ENCODE results near the gene OSBPL9. TPM values are rescaled to one million over a fixed set of nuclear protein-coding genes. Genes with fewer than 3 reads are reported as not detected.
A peak's percentile ranks its signal among the peaks of the same experiment; 100 is the strongest.

Gene OSBPL9
- total and polyA plus RNA-seq, 4 donors: 42.8 to 121 (median 78.8) TPM

DNA sequence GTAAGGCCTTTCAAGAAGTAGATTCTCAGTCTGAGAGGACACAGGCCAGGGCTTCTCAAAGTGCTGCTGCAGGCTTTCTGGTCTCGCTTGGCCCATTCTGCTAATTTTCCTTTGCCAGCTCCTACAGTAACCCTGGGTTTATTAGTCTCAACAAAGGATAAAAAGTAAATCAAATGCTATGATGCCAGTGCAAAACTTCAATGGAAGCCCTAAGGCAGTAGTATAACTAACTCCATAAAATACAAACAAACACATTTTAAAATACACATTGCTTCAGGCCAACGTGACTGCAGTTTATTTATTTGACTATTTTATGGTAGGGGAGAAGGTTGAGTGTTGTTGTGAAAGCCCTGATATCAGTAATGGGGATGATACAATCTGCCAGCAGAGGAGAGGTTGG is 172.0 kb downstream of the OSBPL9 start:
- ATAC-seq (ENCODE audit: low FRiP score) (no peak), DNase-seq (no peak)
- Histone ChIP-seq H3K27ac (ENCODE audit: low read depth in 1 of 2, low read length in 2 of 2) (no peak overlapping the region), H3K36me3 (ENCODE audit: control insufficient read depth in 1 of 2, insufficient read depth in 2 of 2, low read length in 1 of 2) (peaks cover 19 to 22% of the 10 kb centered on the region in 2 donors), H3K9me3 (ENCODE audit: control insufficient read depth, low read length) (no peaks in the 10 kb centered on the region), H3K27me3 (ENCODE audit: control insufficient read depth in 1 of 2, insufficient read depth in 2 of 2, low read length in 1 of 2) (no peaks in the 10 kb centered on the region), H3K4me1 (ENCODE audit: control insufficient read depth in 1 of 2, insufficient read depth in 2 of 2, low read length in 2 of 2) (no peaks in the 10 kb centered on the region), H3K4me3 (ENCODE audit: low read length in 2 of 2) (no peak overlapping the region)
- 59 to 64% methylated on average over 2 of the region's 2 CpGs for WGBS, 2 donors
- intact Hi-C loops (cut with DNase I): no loop called here

DNA sequence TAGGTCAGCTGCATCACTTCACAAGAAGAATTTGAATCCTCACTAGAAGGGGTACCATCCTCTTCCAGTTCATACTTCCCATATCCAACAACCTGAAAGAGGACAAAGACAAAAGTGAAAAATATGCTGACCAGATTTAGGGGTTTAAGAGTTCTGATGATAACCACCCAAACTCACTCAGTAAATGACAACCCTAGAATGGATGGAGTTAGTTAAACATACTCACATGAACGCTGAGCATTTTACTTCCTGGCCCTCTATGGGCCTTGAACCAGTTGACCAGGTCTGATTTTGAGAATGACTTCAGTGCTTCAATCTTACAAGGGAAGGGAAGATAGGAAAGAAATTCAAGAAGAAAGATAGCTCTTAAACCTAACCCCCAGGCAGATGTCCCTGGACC is 172.4 kb downstream of the OSBPL9 start:
- ATAC-seq (ENCODE audit: low FRiP score) (no peak), DNase-seq (no peak)
- Histone ChIP-seq H3K4me1 (ENCODE audit: control insufficient read depth in 1 of 2, insufficient read depth in 2 of 2, low read length in 2 of 2) (no peaks in the 10 kb centered on the region), H3K27me3 (ENCODE audit: control insufficient read depth in 1 of 2, insufficient read depth in 2 of 2, low read length in 1 of 2) (no peaks in the 10 kb centered on the region), H3K9me3 (ENCODE audit: control insufficient read depth, low read length) (no peaks in the 10 kb centered on the region), H3K4me3 (ENCODE audit: low read length in 2 of 2) (no peak overlapping the region), H3K27ac (ENCODE audit: low read depth in 1 of 2, low read length in 2 of 2) (no peak overlapping the region), H3K36me3 (ENCODE audit: control insufficient read depth in 1 of 2, insufficient read depth in 2 of 2, low read length in 1 of 2) (peaks cover 20 to 22% of the 10 kb centered on the region in 2 donors)
- 76 to 84% methylated on average over 1 of the region's 1 CpG for WGBS, 2 donors
- intact Hi-C loops (cut with DNase I): no loop called here

DNA sequence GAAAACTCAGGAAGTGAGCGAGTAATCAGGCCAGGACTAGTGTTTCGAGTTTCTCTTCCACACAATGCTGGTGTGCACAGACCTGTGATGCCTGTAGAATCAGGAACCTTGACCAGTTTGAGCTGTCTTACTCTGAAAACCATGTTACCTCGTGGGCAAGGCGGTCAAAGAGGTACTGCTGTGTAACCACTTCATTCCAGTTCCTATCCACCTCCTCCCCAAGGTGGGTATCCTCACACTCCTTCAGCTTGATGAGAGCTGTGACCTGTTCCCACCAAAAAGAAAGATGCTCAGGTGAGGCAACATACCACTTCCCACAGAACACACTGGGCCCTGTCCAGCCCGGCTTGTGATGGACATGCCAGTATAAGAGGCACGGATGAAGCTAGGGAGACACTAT is 173.5 kb downstream of the OSBPL9 start:
- Histone ChIP-seq H3K27me3 (ENCODE audit: control insufficient read depth in 1 of 2, insufficient read depth in 2 of 2, low read length in 1 of 2) (no peaks in the 10 kb centered on the region), H3K36me3 (ENCODE audit: control insufficient read depth in 1 of 2, insufficient read depth in 2 of 2, low read length in 1 of 2) (peaks cover 20 to 22% of the 10 kb centered on the region in 2 donors), H3K9me3 (ENCODE audit: control insufficient read depth, low read length) (no peaks in the 10 kb centered on the region), H3K4me3 (ENCODE audit: low read length in 2 of 2) (no peak overlapping the region), H3K4me1 (ENCODE audit: control insufficient read depth in 1 of 2, insufficient read depth in 2 of 2, low read length in 2 of 2) (no peaks in the 10 kb centered on the region), H3K27ac (ENCODE audit: low read depth in 1 of 2, low read length in 2 of 2) (no peak overlapping the region)
- no peak for DNase-seq
- ATAC-seq (ENCODE audit: low FRiP score): no peak
- intact Hi-C loops (cut with DNase I): no loop called here
- 87 to 93% methylated on average over 6 of the region's 6 CpGs for WGBS, 2 donors

DNA sequence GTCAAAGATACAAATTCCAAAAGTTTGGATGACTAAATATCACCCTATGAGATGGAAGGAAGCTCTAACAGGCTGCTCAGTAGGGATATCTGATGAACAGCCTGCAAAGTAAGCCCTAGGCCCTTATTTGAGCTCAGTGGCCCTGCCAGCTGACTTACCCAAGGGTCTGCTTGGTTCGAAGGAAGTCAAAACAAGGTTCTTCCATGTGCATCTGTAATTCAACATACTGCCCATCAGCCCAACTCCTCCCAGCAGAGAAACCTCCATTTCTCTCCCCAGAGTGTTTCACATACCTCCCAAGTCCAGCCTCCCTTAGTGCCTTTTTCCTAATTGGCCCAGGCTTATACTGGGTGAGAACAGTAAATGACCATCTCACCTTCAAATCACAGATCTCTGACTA is 175.0 kb downstream of the OSBPL9 start:
- intact Hi-C loops (cut with DNase I): no loop called here
- H3K4me3 ChIP-seq (ENCODE audit: low read length in 2 of 2): no peak overlapping the region
- H3K36me3 ChIP-seq (ENCODE audit: control insufficient read depth in 1 of 2, insufficient read depth in 2 of 2, low read length in 1 of 2): peaks cover 16 to 21% of the 10 kb centered on the region in 2 donors
- no peaks in the 10 kb centered on the region for H3K4me1 ChIP-seq (ENCODE audit: control insufficient read depth in 1 of 2, insufficient read depth in 2 of 2, low read length in 2 of 2)
- no peak overlapping the region for H3K27ac ChIP-seq (ENCODE audit: low read depth in 1 of 2, low read length in 2 of 2)
- ATAC-seq (ENCODE audit: low FRiP score) (no peak), DNase-seq (no peak)
- 70 to 74% methylated on average over 1 of the region's 1 CpG for WGBS, 2 donors
- H3K27me3 ChIP-seq (ENCODE audit: control insufficient read depth in 1 of 2, insufficient read depth in 2 of 2, low read length in 1 of 2): no peaks in the 10 kb centered on the region
- no peaks in the 10 kb centered on the region for H3K9me3 ChIP-seq (ENCODE audit: control insufficient read depth, low read length)

DNA sequence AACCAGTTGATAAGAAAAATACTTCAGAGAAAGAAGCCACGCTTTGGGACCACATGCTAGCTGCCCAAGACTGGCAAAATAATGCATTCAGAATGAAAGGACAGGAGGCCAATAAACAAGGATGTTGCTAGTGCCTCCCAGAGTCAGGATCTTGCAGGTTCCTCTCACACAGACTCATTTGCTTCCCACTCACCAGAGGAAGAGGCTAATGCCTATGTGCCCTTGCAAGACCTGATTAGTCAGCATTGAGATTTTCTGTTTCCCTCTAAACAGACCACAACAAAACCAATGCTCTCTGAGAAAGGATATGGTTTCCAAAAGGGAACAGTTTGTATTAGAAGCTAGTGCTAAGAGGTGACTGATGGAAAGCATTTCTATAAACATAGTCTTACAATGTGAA is 176.0 kb downstream of the OSBPL9 start:
- H3K4me1 ChIP-seq (ENCODE audit: control insufficient read depth in 1 of 2, insufficient read depth in 2 of 2, low read length in 2 of 2): no peaks in the 10 kb centered on the region
- intact Hi-C loops (cut with DNase I): no loop called here
- DNase-seq: no peak
- no peak overlapping the region for H3K4me3 ChIP-seq (ENCODE audit: low read length in 2 of 2)
- ATAC-seq (ENCODE audit: low FRiP score): peak; percentile 36
- 86% methylated on average over 1 of the region's 1 CpG for WGBS, 2 donors
- no peaks in the 10 kb centered on the region for H3K9me3 ChIP-seq (ENCODE audit: control insufficient read depth, low read length)
- H3K36me3 ChIP-seq (ENCODE audit: control insufficient read depth in 1 of 2, insufficient read depth in 2 of 2, low read length in 1 of 2): peaks cover 13 to 16% of the 10 kb centered on the region in 2 donors
- no peaks in the 10 kb centered on the region for H3K27me3 ChIP-seq (ENCODE audit: control insufficient read depth in 1 of 2, insufficient read depth in 2 of 2, low read length in 1 of 2)
- H3K27ac ChIP-seq (ENCODE audit: low read depth in 1 of 2, low read length in 2 of 2): peak overlapping the region in 1 of 2 donors; percentile 36

DNA sequence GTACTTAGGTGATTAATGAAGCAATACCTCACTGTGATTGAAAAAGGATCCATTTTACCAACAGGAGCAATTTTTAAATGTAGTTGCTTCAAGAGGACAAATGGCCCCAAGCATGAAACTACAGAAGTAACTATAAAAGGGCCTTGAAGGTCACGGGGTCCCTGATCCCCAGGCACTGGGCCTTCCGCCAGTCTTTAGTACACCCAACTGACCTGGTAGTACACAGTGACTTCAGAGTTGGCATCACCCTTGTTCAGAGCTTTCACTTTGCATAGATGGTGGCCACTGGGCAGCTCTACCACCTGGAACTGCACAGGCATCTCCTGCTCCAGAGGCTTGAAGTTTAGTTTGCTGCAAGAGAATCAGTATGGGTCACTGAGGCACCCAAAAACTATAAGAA is 177.4 kb downstream of the OSBPL9 start:
- H3K36me3 ChIP-seq (ENCODE audit: control insufficient read depth in 1 of 2, insufficient read depth in 2 of 2, low read length in 1 of 2): peaks cover 10 to 17% of the 10 kb centered on the region in 2 donors
- H3K27me3 ChIP-seq (ENCODE audit: control insufficient read depth in 1 of 2, insufficient read depth in 2 of 2, low read length in 1 of 2): no peaks in the 10 kb centered on the region
- H3K27ac ChIP-seq (ENCODE audit: low read depth in 1 of 2, low read length in 2 of 2): no peak overlapping the region
- DNase-seq: no peak
- H3K4me3 ChIP-seq (ENCODE audit: low read length in 2 of 2): no peak overlapping the region
- no peak for ATAC-seq (ENCODE audit: low FRiP score)
- WGBS, 2 donors: 97 to 98% methylated on average over 2 of the region's 2 CpGs
- intact Hi-C loops (cut with DNase I): no loop called here
- no peaks in the 10 kb centered on the region for H3K4me1 ChIP-seq (ENCODE audit: control insufficient read depth in 1 of 2, insufficient read depth in 2 of 2, low read length in 2 of 2)
- H3K9me3 ChIP-seq (ENCODE audit: control insufficient read depth, low read length): no peaks in the 10 kb centered on the region

DNA sequence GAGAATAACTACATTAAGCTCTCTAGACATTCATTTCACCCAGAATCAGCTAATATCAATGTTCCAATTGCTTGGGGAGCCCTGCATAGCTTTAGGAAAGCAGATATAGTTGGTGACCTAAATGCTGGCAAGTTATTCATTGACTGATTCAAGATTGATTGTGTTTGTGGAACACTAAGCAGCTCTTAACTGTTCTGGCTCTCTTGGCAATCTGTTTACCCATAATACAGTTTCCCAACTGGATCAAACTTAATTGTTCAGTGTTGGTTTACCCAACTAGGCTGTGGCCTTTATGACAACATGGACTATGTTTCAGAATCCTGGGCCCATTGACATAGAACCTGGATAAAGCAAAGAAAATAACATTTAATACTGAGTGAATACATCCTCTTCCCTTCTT is 178.0 kb downstream of the OSBPL9 start:
- peaks cover 8 to 19% of the 10 kb centered on the region in 2 donors for H3K36me3 ChIP-seq (ENCODE audit: control insufficient read depth in 1 of 2, insufficient read depth in 2 of 2, low read length in 1 of 2)
- ATAC-seq (ENCODE audit: low FRiP score): no peak

DNA sequence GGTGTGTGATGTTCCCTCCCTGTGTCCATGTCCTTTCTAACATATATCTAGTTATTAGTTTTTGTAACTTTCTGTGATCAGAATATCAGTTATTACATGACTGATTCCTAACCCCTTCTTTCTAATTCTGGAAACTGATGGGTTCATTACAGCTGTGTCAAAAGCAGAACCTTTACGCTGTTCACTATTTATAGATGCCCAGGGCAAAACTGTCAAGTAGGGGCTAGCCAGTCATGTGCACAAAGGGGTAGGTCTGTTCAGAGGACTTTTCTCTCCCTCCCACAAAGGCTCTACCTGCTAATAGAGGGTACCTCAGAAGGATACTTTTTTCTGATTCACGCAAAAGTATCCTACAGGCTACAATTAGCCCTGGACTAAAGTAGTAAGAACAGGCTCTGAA is 182.5 kb downstream of the OSBPL9 start:
- 91 to 95% methylated on average over 2 of the region's 2 CpGs for WGBS, 2 donors
- intact Hi-C loops (cut with DNase I): no loop called here
- H3K4me1 ChIP-seq (ENCODE audit: control insufficient read depth in 1 of 2, insufficient read depth in 2 of 2, low read length in 2 of 2): no peaks in the 10 kb centered on the region
- H3K27me3 ChIP-seq (ENCODE audit: control insufficient read depth in 1 of 2, insufficient read depth in 2 of 2, low read length in 1 of 2): no peaks in the 10 kb centered on the region
- no peak overlapping the region for H3K27ac ChIP-seq (ENCODE audit: low read depth in 1 of 2, low read length in 2 of 2)
- H3K9me3 ChIP-seq (ENCODE audit: control insufficient read depth, low read length): no peaks in the 10 kb centered on the region
- DNase-seq: no peak
- no peak overlapping the region for H3K4me3 ChIP-seq (ENCODE audit: low read length in 2 of 2)
- peaks cover 0 to 8% of the 10 kb centered on the region in 2 donors for H3K36me3 ChIP-seq (ENCODE audit: control insufficient read depth in 1 of 2, insufficient read depth in 2 of 2, low read length in 1 of 2)
- ATAC-seq (ENCODE audit: low FRiP score): no peak

More for the DNA sequence above, 178.0 kb downstream of the OSBPL9 start:
- H3K4me3 ChIP-seq (ENCODE audit: low read length in 2 of 2): no peak overlapping the region
- H3K27me3 ChIP-seq (ENCODE audit: control insufficient read depth in 1 of 2, insufficient read depth in 2 of 2, low read length in 1 of 2): no peaks in the 10 kb centered on the region
- no peaks in the 10 kb centered on the region for H3K4me1 ChIP-seq (ENCODE audit: control insufficient read depth in 1 of 2, insufficient read depth in 2 of 2, low read length in 2 of 2)
- no peak for DNase-seq
- H3K27ac ChIP-seq (ENCODE audit: low read depth in 1 of 2, low read length in 2 of 2): no peak overlapping the region
- intact Hi-C loops (cut with DNase I): no loop called here
- H3K9me3 ChIP-seq (ENCODE audit: control insufficient read depth, low read length): no peaks in the 10 kb centered on the region

DNA sequence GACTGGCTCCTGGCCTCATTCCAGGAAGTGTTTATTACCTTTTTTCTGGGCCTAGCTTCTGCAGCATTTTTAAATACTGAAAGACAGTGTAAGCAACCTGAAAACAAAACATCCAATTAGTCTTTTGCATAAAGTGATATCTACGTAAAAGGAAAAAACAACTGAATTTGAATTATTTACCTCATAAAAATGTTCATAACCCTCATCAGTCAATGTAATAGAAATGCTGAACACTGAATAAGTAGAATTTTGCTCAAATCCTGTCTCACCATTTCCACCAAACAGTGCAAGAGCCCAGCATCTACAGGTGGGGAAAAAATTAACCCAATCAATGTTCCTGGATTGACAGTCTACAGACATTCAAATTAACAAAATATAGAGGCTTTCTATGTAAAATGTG is 197.6 kb downstream of the OSBPL9 start:
- Histone ChIP-seq H3K9me3 (ENCODE audit: control insufficient read depth, low read length) (no peaks in the 10 kb centered on the region), H3K36me3 (ENCODE audit: control insufficient read depth in 1 of 2, insufficient read depth in 2 of 2, low read length in 1 of 2) (peaks cover 0 to 5% of the 10 kb centered on the region in 2 donors), H3K27ac (ENCODE audit: low read depth in 1 of 2, low read length in 2 of 2) (no peak overlapping the region), H3K4me1 (ENCODE audit: control insufficient read depth in 1 of 2, insufficient read depth in 2 of 2, low read length in 2 of 2) (no peaks in the 10 kb centered on the region), H3K27me3 (ENCODE audit: control insufficient read depth in 1 of 2, insufficient read depth in 2 of 2, low read length in 1 of 2) (no peaks in the 10 kb centered on the region), H3K4me3 (ENCODE audit: low read length in 2 of 2) (no peak overlapping the region)
- intact Hi-C loops (cut with DNase I): no loop called here
- ATAC-seq (ENCODE audit: low FRiP score): no peak
- no peak for DNase-seq
- WGBS, 2 donors: 94 to 95% methylated on average over 1 of the region's 1 CpG
